Measurements from ENCODE around the gene HES5.

GRCh38 chr1:2501820-2502119 is 28.3 kb downstream of the HES5 start:
- TF ChIP-seq, protein P1, sequence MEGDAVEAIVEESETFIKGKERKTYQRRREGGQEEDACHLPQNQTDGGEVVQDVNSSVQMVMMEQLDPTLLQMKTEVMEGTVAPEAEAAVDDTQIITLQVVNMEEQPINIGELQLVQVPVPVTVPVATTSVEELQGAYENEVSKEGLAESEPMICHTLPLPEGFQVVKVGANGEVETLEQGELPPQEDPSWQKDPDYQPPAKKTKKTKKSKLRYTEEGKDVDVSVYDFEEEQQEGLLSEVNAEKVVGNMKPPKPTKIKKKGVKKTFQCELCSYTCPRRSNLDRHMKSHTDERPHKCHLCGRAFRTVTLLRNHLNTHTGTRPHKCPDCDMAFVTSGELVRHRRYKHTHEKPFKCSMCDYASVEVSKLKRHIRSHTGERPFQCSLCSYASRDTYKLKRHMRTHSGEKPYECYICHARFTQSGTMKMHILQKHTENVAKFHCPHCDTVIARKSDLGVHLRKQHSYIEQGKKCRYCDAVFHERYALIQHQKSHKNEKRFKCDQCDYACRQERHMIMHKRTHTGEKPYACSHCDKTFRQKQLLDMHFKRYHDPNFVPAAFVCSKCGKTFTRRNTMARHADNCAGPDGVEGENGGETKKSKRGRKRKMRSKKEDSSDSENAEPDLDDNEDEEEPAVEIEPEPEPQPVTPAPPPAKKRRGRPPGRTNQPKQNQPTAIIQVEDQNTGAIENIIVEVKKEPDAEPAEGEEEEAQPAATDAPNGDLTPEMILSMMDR (IDR thresholded peaks at IDR 0.05) = no peak
- TF ChIP-seq POLR2AphosphoS5 (IDR thresholded peaks at IDR 0.05) = no peak

Data from prostate gland (tissue), 2 donors.